Hippocampal formation (tissue), 2 donors: ENCODE measurements around the gene CHST15.

Experiments used
- DNase-seq, 2 donors: peaks; one replicate each; lab custom pipeline; 2025; lab: John Stamatoyannopoulos, UW

Gene CHST15

DNA sequence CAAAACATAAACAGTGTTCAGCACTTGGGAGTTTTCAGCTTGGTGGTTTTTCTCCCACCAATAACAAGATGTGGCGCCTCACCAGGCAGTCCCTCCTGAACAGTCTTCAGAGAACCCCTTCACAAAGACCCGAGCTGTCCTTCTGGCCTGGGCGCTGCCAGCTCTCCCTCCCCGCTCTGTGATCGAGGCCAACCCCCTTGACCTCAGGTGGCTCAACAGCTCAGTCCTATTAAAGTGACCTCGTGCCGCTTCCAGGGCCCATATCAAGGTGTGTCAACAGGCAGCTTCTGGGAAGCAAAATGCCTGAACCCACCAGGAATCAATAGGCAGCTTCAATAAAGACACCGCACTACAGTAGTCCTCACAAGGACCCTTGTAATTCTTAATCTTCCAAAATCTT lies 63.3 kb downstream of the CHST15 start:
- no peak for DNase-seq

GRCh38 chr10:124029559-124029958 lies 63.8 kb downstream of the CHST15 start:
- DNase-seq: no peak

GRCh38 chr10:124028700-124029480 lies 64.5 kb downstream of the CHST15 start:
- no peak for DNase-seq

DNA sequence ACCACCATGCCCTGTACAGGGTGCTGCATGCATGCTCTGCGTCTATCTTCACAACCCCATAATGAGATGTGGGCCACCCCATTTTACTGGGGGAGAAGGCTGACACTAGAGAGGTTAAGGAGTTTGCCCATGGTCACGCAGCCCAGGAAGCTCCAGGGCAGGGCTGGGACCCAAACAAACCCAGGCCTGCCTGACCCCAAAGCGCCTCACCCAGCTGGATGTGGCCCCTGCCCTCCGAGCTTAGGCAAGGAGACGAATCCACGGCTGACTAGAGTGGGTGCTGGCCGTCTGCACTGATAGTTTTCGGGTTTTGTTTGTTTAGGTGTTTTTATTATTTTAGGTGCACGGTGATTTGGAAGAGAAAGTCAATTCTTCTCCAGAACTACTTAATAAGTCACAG lies 65.7 kb downstream of the CHST15 start:
- no peak for DNase-seq

GRCh38 chr10:124027031-124027611 lies 66.3 kb downstream of the CHST15 start:
- DNase-seq: no peak

DNA sequence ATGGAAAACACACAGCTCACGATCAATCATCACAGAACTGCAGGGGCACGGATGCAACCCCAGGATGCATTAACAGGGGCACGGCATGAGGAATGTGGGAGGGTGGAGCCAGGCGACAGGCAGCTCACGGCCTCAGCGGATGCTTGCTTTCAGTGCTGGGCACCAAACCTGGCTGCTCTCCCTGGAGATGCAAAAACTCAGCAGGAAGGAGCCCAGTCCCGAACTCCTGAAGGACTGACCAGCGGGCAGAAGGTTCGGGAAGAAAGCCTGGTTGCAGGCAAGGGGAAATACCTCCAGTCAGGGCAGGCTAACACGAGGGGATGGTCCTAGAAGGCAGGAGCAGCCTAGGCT lies 66.8 kb downstream of the CHST15 start:
- no peak for DNase-seq

- no peak for DNase-seq
These were observed 67.5 kb downstream of the CHST15 start for GRCh38 chr10:124025660-124026588.

GRCh38 chr10:124025152-124025551 lies 68.2 kb downstream of the CHST15 start:
- no peak for DNase-seq

DNA sequence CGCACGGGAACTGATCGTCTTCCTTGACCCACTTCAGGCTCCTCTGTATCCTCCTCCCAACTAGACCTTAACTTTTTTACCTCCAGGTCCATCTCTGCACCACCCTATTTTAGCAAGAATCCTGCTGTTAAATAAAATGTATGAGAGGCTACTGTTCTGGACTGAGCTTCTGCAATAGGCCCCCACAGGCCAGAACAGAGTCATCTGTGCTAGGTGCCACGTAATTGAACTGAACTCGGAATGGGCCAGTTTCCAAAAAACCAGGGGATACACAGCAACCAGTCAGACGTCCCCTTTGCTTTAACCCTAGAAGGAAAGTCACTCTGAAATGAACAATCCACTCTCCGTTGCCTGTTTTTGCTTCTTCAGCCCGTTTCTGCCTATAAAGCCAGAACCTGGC lies 71.3 kb downstream of the CHST15 start:
- no peak for DNase-seq

DNA sequence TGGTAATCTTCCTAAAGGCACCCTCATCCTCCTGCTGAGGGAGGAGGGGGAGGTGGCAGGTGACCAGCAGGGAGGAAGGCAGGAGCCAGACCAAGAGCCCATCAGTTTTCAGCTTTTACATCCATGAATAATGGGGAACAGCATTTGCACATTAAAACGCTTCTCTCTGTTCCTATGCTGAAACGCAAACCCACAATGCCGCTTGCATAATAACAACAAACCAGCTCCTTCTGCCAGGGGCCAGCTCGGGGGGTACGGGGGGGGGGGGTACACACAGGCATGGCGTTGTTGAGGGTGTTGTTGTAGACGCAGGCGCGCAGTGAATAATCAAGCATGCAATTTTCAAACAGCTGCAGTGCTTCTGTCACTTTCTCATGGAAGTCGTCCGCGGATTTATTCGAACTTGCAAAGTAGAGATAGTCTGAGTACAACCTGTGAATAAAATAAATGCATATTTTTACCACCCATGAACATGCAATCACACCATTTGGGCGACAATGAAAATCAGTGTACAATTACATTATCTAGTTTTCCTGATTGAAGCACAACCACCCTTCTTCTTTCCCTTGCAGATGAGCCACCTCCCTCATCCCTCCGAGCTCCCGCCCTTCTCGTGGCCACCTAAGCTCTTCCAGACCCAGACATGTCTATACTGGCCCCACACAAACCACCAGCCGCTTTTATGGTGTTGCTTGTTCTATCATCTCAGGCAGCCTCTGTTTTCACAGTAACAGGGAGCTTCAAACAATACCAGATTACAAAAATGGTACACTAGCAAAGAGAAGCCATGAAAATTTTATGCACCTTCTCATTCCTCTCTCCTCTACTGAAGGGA lies 72.2 kb downstream of the CHST15 start:
- DNase-seq: no peak

DNA sequence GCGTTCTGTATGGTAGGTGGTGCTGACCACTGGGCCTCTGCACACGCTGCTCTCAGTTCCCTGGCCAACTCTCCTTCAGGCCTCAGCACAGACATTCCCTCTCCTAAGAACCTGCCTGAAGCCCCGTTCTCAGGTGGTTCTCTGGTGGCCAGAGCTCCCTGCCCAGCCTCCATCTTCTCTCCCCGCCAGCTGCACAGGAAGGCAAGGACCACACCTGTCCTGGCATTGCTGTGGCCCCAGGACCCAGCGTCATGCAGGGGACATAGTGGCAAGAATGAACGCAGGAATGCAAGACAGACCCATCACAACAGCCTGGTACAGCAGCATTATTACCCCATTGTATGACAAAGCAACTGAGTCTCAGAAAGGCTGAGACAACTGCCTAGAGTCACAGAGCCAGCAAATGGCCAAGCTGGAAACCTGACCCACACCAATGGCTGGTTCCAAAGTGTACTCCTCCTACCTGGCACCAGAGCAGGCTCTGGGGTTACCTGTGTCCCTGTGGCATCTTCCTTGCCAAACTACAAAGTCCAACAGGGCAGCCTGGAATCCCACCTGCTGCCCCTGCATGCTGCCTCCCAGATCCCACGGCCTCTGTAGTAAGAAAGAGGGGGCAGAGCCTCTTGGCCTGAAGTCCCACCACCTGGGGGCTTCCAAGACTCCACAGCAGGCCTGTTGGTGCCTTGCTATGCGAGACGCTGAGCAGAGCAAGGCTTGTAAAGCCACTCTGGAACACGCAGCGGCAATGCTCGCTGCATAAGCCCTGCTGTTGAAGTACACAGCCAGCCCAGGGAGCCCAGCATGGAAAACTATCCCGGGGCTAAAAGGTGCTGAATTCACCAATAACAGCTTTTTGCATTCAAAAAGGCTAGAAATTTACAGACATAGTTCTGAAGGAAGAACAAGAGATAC lies 73.3 kb downstream of the CHST15 start:
- DNase-seq: no peak

DNA sequence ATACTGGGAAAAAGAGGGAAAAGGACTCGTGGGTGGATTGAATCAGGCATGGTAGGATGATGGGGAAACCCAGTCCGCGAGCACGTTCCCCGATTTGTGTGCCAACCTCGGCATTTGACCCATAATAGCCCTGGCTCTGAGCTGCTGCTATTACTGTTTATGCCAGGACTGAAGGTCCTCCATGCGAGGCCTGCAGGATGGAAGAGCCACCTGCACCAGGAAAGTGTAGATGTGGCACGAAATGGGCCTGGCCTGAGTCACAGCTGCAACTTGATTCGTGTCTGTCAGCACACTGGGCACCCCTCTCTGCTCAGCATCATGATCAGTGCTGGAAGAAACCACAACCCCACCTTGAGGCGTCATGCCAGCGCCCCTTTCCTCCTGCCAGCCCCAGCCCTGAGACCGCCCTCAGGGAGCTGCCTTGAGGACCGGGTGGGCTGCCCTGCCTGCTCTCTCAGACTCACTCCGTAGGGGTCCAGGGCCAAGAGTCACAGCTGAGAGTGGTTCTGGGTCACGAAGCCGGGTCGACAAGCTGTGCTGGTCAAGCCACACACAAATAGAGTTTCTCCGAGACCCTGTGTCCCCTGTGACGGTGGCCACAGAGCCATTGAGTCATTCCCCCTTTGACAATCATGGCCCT lies 74.4 kb downstream of the CHST15 start:
- no peak for DNase-seq

GRCh38 chr10:124017729-124018128 lies 75.7 kb downstream of the CHST15 start:
- no peak for DNase-seq

DNA sequence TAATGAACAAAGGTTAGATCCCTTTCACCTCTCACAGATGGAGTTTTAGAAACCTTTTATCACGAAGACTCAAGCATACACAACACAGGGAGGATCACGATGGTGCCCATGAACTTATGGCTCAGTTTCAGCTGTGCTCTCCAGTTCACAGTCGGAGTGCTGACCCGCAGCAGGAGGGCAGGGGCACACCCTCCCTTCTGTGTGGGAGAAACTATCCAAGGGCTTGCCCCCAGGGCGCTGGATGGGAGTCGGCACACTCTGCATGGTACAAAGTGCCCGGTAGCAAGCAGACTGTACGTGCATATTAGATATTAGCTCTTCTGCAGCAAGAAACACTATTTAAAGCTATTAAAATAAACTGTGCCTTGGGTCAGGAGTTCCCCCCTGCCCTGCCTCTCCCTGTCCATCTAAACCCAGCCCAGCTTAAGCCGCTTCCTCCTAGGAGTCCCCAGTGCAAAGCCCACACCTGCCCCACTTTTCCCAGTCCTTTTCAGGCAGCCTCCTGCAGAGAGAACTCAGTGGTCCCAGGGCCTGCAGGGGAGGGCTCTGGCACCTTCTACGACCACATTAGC lies 76.5 kb downstream of the CHST15 start:
- DNase-seq: no peak

GRCh38 chr10:124015991-124016390 lies 77.4 kb downstream of the CHST15 start:
- no peak for DNase-seq

DNA sequence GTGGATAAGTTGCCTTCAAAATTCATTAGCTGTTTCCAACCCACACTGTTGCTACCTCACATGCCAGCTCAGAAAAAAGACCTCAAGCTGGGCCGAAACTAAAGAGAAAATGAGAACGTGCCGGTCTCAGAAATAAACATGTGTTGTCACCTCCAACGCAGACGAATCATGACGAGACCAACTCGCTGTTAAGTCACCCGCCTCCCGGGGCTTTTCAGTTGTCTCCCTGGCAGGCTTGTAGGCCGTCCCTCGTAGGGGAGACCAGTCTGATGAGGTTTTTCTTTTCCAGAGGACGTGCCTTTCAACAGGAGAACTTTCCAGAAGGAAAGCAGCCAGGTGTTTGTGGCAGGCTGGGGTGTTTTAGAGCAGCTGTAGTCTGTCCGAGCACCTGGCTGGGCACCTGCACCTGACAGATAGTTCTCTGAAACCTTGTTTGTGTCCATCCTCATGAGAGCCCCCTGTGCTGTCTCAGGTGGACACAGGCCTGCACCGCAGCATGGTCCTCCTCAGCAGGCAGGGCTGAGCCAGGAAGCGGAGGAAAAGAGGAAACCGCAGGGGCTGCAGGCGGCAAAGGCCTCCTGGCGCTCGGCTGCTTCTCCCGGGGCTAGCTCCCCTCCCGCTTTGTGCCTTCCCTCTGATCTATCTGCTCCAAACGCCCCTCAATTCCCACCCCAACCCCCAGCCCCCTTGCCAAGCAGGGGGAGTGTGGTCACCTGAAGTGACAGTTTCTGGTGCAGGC lies 78.8 kb downstream of the CHST15 start:
- DNase-seq: no peak

GRCh38 chr10:124013916-124014315 lies 79.5 kb downstream of the CHST15 start:
- DNase-seq: no peak

GRCh38 chr10:124012991-124013390 lies 80.4 kb downstream of the CHST15 start:
- no peak for DNase-seq

- no peak for DNase-seq
These were observed 80.8 kb downstream of the CHST15 start for GRCh38 chr10:124012583-124012982.
